Effector memory CD4-positive, alpha-beta T cell (primary cell): ENCODE results near the gene RPL7A.

Experiments
- DNase-seq, 3 donors: peaks; one replicate each; pipeline ENCODE4 v3.0.0-alpha.2; 2020
- H3K27ac ChIP-seq: 2 replicates; pipeline ENCODE4 v1.7.0; 2013; ENCODE audit warnings: mild to moderate bottlenecking, low read length, moderate library complexity; ENCODE audit not compliant: insufficient read depth, poor library complexity, severe bottlenecking
- H3K27me3 ChIP-seq: replicated peaks from 2 replicates; pipeline ENCODE4 v1.7.0; 2013; ENCODE audit warnings: mild to moderate bottlenecking, low read length; ENCODE audit not compliant: insufficient read depth, control insufficient read depth, poor library complexity, severe bottlenecking
- H3K36me3 ChIP-seq: 2 replicates; pipeline ENCODE4 v1.7.0; 2013; ENCODE audit warnings: mild to moderate bottlenecking, low read length, moderate library complexity; ENCODE audit not compliant: control insufficient read depth, insufficient read depth
- H3K4me1 ChIP-seq: 2 replicates; pipeline ENCODE4 v1.7.0; 2013; ENCODE audit warnings: low read length, mild to moderate bottlenecking; ENCODE audit not compliant: control insufficient read depth, insufficient read depth, poor library complexity, severe bottlenecking
- H3K4me3 ChIP-seq: 2 replicates; pipeline ENCODE4 v1.7.0; 2013; ENCODE audit warnings: low read length, low read depth, mild to moderate bottlenecking; ENCODE audit not compliant: insufficient read depth, poor library complexity, severe bottlenecking
- H3K9me3 ChIP-seq: 2 replicates; pipeline ENCODE4 v1.7.0; 2013; ENCODE audit warnings: mild to moderate bottlenecking, low read length, moderate library complexity; ENCODE audit not compliant: control insufficient read depth

The RPL7A gene

GRCh38 chr9:133346021-133346785, 1.8 kb upstream of the RPL7A start:
- Histone ChIP-seq H3K9me3 (no peaks in the 10 kb centered on the region), H3K4me3 (peak overlapping the region; percentile 87), H3K27me3 (no peaks in the 10 kb centered on the region), H3K27ac (no peak overlapping the region), H3K36me3 (peaks cover 57% of the 10 kb centered on the region), H3K4me1 (peaks cover 18% of the 10 kb centered on the region)
- DNase-seq = no peak

- peak in 1 of 3 donors; percentile 31 for DNase-seq
- Histone ChIP-seq H3K36me3 (peaks cover 62% of the 10 kb centered on the region), H3K4me1 (peaks cover 18% of the 10 kb centered on the region)
Measured at GRCh38 chr9:133347515-133347984, 468 bp upstream of the RPL7A start.

GRCh38 chr9:133348718-133349573, 928 bp downstream of the RPL7A start:
- Histone ChIP-seq H3K36me3 (peaks cover 53% of the 10 kb centered on the region), H3K9me3 (no peaks in the 10 kb centered on the region), H3K27me3 (no peaks in the 10 kb centered on the region), H3K4me3 (peak overlapping the region; percentile 100), H3K4me1 (peaks cover 18% of the 10 kb centered on the region), H3K27ac (peak overlapping the region; percentile 93)
- DNase-seq = no peak

More at GRCh38 chr9:133347515-133347984, 468 bp upstream of the RPL7A start:
- Histone ChIP-seq H3K4me3 (peak overlapping the region; percentile 100), H3K27ac (peak overlapping the region; percentile 93), H3K27me3 (no peaks in the 10 kb centered on the region), H3K9me3 (no peaks in the 10 kb centered on the region)

- Histone ChIP-seq H3K9me3 (no peaks in the 10 kb centered on the region), H3K27me3 (no peaks in the 10 kb centered on the region), H3K27ac (peak overlapping the region; percentile 93), H3K4me1 (peaks cover 18% of the 10 kb centered on the region), H3K4me3 (no peak overlapping the region), H3K36me3 (peaks cover 46% of the 10 kb centered on the region)
- DNase-seq = no peak
Measured at GRCh38 chr9:133349965-133350616, 2.1 kb downstream of the RPL7A start.

GRCh38 chr9:133351526-133351907, 3.5 kb downstream of the RPL7A start:
- Histone ChIP-seq H3K4me3 (no peak overlapping the region), H3K27ac (no peak overlapping the region), H3K27me3 (no peaks in the 10 kb centered on the region), H3K4me1 (peaks cover 21% of the 10 kb centered on the region), H3K36me3 (peaks cover 42% of the 10 kb centered on the region), H3K9me3 (no peaks in the 10 kb centered on the region)
- DNase-seq = no peak

- Histone ChIP-seq H3K27ac (no peak overlapping the region), H3K4me3 (no peak overlapping the region), H3K9me3 (no peaks in the 10 kb centered on the region), H3K27me3 (no peaks in the 10 kb centered on the region), H3K4me1 (peaks cover 18% of the 10 kb centered on the region), H3K36me3 (peaks cover 42% of the 10 kb centered on the region)
- no peak for DNase-seq
Measured at GRCh38 chr9:133351908-133352634, 4.1 kb downstream of the RPL7A start.

GRCh38 chr9:133352635-133353340, 4.8 kb downstream of the RPL7A start:
- peaks cover 42% of the 10 kb centered on the region for H3K36me3 ChIP-seq
- H3K27ac ChIP-seq = no peak overlapping the region
- H3K9me3 ChIP-seq = no peaks in the 10 kb centered on the region
- H3K27me3 ChIP-seq = no peaks in the 10 kb centered on the region
- H3K4me3 ChIP-seq = no peak overlapping the region
- H3K4me1 ChIP-seq = peaks cover 22% of the 10 kb centered on the region
- no peak for DNase-seq

- peaks cover 24% of the 10 kb centered on the region for H3K4me1 ChIP-seq
Measured at GRCh38 chr9:133353548-133353947, 5.5 kb downstream of the RPL7A start.

GRCh38 chr9:133354766-133355165, 6.7 kb downstream of the RPL7A start:
- no peaks in the 10 kb centered on the region for H3K27me3 ChIP-seq
- H3K27ac ChIP-seq = no peak overlapping the region
- no peaks in the 10 kb centered on the region for H3K9me3 ChIP-seq
- H3K36me3 ChIP-seq = peaks cover 45% of the 10 kb centered on the region
- H3K4me3 ChIP-seq = no peak overlapping the region
- DNase-seq = no peak
- peaks cover 19% of the 10 kb centered on the region for H3K4me1 ChIP-seq

More at GRCh38 chr9:133353548-133353947, 5.5 kb downstream of the RPL7A start:
- no peak for DNase-seq
- peaks cover 42% of the 10 kb centered on the region for H3K36me3 ChIP-seq
- H3K9me3 ChIP-seq = no peaks in the 10 kb centered on the region
- no peak overlapping the region for H3K4me3 ChIP-seq
- no peak overlapping the region for H3K27ac ChIP-seq
- no peaks in the 10 kb centered on the region for H3K27me3 ChIP-seq
